Muscle layer of colon (tissue), 2 donors: ENCODE data around the gene APOBEC4.

Source experiments
- H3K27ac ChIP-seq: one replicate; pipeline ENCODE4 v1.7.0; 2013; ENCODE audit warnings: low read depth, mild to moderate bottlenecking, low read length, moderate library complexity
- H3K27me3 ChIP-seq, 2 donors: one replicate each; pipeline ENCODE4 v1.7.0; 2013; ENCODE audit warnings: low read length in 2 of 2, mild to moderate bottlenecking in 2 of 2; ENCODE audit not compliant: insufficient read depth in 2 of 2, control insufficient read depth in 1 of 2
- H3K36me3 ChIP-seq: one replicate; pipeline ENCODE4 v1.7.0; 2013; ENCODE audit warnings: mild to moderate bottlenecking, low read length; ENCODE audit not compliant: insufficient read depth
- H3K4me1 ChIP-seq: one replicate; pipeline ENCODE4 v1.7.0; 2013; ENCODE audit warnings: mild to moderate bottlenecking, low read length; ENCODE audit not compliant: insufficient read depth
- H3K4me3 ChIP-seq, 2 donors: one replicate each; pipeline ENCODE4 v1.7.0; 2013; ENCODE audit warnings: low read length in 2 of 2, low read depth in 1 of 2, mild to moderate bottlenecking in 1 of 2, moderate library complexity in 1 of 2
- H3K9ac ChIP-seq: one replicate; pipeline ENCODE4 v1.7.0; 2013; ENCODE audit warnings: low read length
- H3K9me3 ChIP-seq: one replicate; pipeline ENCODE4 v1.7.0; 2013; ENCODE audit warnings: mild to moderate bottlenecking, low read length
- donor health status: abdominal sarcoma.
- donor health status: Adenocarcinoma of cecum.

Gene APOBEC4

GRCh38 chr1:183652547-183653461 lies at the start of gene APOBEC4:
Gene APOBEC4 (minus strand): TSS chr1:183653316. CDS start chr1:183648781, 4,535 bp downstream.
- no peaks in the 10 kb centered on the region for H3K9me3 ChIP-seq
- H3K4me3 ChIP-seq = no peak within 1 kb of the TSS
- H3K36me3 ChIP-seq = no peaks in the 10 kb centered on the region
- H3K9ac ChIP-seq = no peak within 1 kb of the TSS
- H3K27ac ChIP-seq = no peak within 1 kb of the TSS
- peaks cover 27% of the 10 kb centered on the region for H3K4me1 ChIP-seq
- H3K27me3 ChIP-seq = no peaks in the 10 kb centered on the region

GRCh38 chr1:183702813-183703198 lies 49.7 kb upstream of the APOBEC4 start:
- Histone ChIP-seq H3K9me3 (no peaks in the 10 kb centered on the region), H3K27me3 (no peaks in the 10 kb centered on the region), H3K27ac (no peak overlapping the region), H3K4me3 (no peak overlapping the region), H3K36me3 (no peaks in the 10 kb centered on the region), H3K4me1 (no peaks in the 10 kb centered on the region), H3K9ac (no peak overlapping the region)

GRCh38 chr1:183702087-183702812 lies 49.1 kb upstream of the APOBEC4 start:
- Histone ChIP-seq H3K9me3 (no peaks in the 10 kb centered on the region), H3K36me3 (no peaks in the 10 kb centered on the region), H3K27me3 (no peaks in the 10 kb centered on the region), H3K9ac (no peak overlapping the region), H3K4me1 (no peaks in the 10 kb centered on the region), H3K4me3 (no peak overlapping the region), H3K27ac (no peak overlapping the region)

- Histone ChIP-seq H3K27me3 (no peaks in the 10 kb centered on the region), H3K4me3 (no peak overlapping the region), H3K36me3 (no peaks in the 10 kb centered on the region), H3K27ac (no peak overlapping the region), H3K9ac (no peak overlapping the region), H3K9me3 (no peaks in the 10 kb centered on the region), H3K4me1 (peaks cover 1% of the 10 kb centered on the region)
These were observed 46.6 kb upstream of the APOBEC4 start for GRCh38 chr1:183699616-183700160.

GRCh38 chr1:183697814-183698590 lies 44.9 kb upstream of the APOBEC4 start:
- no peak overlapping the region for H3K27ac ChIP-seq

GRCh38 chr1:183696981-183697380 lies 43.9 kb upstream of the APOBEC4 start:
- H3K4me3 ChIP-seq = no peak overlapping the region
- no peaks in the 10 kb centered on the region for H3K36me3 ChIP-seq
- H3K27ac ChIP-seq = no peak overlapping the region
- H3K4me1 ChIP-seq = peaks cover 12% of the 10 kb centered on the region
- H3K27me3 ChIP-seq = no peaks in the 10 kb centered on the region
- H3K9me3 ChIP-seq = no peaks in the 10 kb centered on the region
- H3K9ac ChIP-seq = no peak overlapping the region

More at GRCh38 chr1:183697814-183698590, 44.9 kb upstream of the APOBEC4 start:
- H3K9ac ChIP-seq = no peak overlapping the region
- no peaks in the 10 kb centered on the region for H3K9me3 ChIP-seq
- H3K27me3 ChIP-seq = no peaks in the 10 kb centered on the region
- H3K4me3 ChIP-seq = no peak overlapping the region
- no peaks in the 10 kb centered on the region for H3K36me3 ChIP-seq
- peaks cover 12% of the 10 kb centered on the region for H3K4me1 ChIP-seq

GRCh38 chr1:183694755-183695154 lies 41.6 kb upstream of the APOBEC4 start:
- H3K4me3 ChIP-seq = no peak overlapping the region
- H3K27ac ChIP-seq = no peak overlapping the region
- H3K36me3 ChIP-seq = no peaks in the 10 kb centered on the region
- H3K9me3 ChIP-seq = no peaks in the 10 kb centered on the region
- H3K9ac ChIP-seq = no peak overlapping the region
- H3K4me1 ChIP-seq = peaks cover 12% of the 10 kb centered on the region
- H3K27me3 ChIP-seq = no peaks in the 10 kb centered on the region

GRCh38 chr1:183694066-183694465 lies 41.0 kb upstream of the APOBEC4 start:
- H3K9ac ChIP-seq = no peak overlapping the region
- no peaks in the 10 kb centered on the region for H3K9me3 ChIP-seq
- H3K4me1 ChIP-seq = peaks cover 12% of the 10 kb centered on the region
- no peaks in the 10 kb centered on the region for H3K36me3 ChIP-seq
- no peaks in the 10 kb centered on the region for H3K27me3 ChIP-seq
- H3K27ac ChIP-seq = no peak overlapping the region
- no peak overlapping the region for H3K4me3 ChIP-seq

- H3K27ac ChIP-seq = no peak overlapping the region
These were observed 40.4 kb upstream of the APOBEC4 start for GRCh38 chr1:183693521-183693920.

GRCh38 chr1:183689762-183690204 lies 36.7 kb upstream of the APOBEC4 start:
- no peaks in the 10 kb centered on the region for H3K9me3 ChIP-seq
- peaks cover 17% of the 10 kb centered on the region for H3K4me1 ChIP-seq
- H3K27ac ChIP-seq = no peak overlapping the region
- H3K36me3 ChIP-seq = no peaks in the 10 kb centered on the region
- H3K4me3 ChIP-seq = no peak overlapping the region
- no peak overlapping the region for H3K9ac ChIP-seq
- no peaks in the 10 kb centered on the region for H3K27me3 ChIP-seq

More at GRCh38 chr1:183693521-183693920, 40.4 kb upstream of the APOBEC4 start:
- Histone ChIP-seq H3K36me3 (no peaks in the 10 kb centered on the region), H3K4me1 (peaks cover 12% of the 10 kb centered on the region), H3K27me3 (no peaks in the 10 kb centered on the region), H3K4me3 (no peak overlapping the region), H3K9ac (no peak overlapping the region), H3K9me3 (no peaks in the 10 kb centered on the region)
